Upper lobe of left lung (tissue), 4 donors: ENCODE results near the gene RCOR2.
A peak's percentile ranks its signal among the peaks of the same experiment; 100 is the strongest.

ENCODE experiments used
- POLR2A ChIP-seq, 4 donors: fragments of 450-650 bp; IDR thresholded peaks; one replicate each; pipeline ENCODE4 v1.5.1; 2016 to 2017; ENCODE audit warnings: antibody characterized with exemption in 4 of 4, mild to moderate bottlenecking in 2 of 4
- TF ChIP-seq, protein P1 (sequence below), 6 experiments: fragments of 450-650 bp in 4 of 6; fragments of 200-600 bp in 2 of 6; sonication (generic) in 2 of 6; IDR thresholded peaks; one replicate each; pipeline ENCODE4 v1.5.1; 2016 to 2019; ENCODE audit warnings: antibody characterized with exemption in 6 of 6

DNA sequence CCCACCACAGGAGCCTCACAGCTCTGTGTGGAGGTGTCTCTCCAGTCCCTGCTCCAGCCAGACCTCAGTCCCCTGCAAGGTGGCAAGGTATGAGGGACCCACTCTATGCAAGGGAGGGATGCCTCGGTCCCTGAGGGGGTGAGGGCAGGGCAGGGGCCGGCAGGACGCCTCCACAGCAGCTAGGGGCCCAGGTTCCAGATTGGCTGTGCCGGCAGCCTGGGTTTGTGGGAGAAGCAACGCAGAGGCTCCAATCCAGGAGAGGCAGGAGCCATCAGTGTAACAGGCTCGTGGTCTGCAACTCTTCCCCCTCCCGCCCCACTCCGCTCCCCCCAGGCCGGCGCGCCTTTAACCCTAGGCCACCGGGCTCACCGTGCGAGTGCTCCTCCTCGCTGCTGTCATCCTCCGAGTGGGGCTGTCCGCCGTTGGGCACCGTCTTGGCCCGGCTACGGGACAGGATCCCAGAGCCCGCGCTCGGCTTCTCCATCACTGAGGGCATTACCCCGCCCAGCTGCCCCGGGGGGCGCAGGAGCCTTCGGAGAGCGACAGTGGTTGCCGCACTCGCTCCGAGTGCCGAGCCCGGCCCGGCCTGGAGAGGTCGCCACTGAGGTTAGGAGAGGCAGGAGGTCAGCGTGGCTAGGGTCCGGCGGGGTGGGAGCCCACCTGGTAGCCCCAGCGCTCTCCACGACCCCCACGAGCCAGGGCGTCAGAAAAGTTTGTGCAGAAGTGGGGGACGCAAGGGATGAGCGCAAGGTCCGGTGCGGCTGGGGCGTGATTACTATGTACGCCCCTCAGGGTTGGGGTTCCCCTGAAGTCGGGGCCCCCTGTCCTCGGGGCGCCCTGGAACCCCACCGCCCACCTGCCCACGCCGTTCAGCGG is 765 bp downstream of the RCOR2 start:
- TF ChIP-seq, protein P1, sequence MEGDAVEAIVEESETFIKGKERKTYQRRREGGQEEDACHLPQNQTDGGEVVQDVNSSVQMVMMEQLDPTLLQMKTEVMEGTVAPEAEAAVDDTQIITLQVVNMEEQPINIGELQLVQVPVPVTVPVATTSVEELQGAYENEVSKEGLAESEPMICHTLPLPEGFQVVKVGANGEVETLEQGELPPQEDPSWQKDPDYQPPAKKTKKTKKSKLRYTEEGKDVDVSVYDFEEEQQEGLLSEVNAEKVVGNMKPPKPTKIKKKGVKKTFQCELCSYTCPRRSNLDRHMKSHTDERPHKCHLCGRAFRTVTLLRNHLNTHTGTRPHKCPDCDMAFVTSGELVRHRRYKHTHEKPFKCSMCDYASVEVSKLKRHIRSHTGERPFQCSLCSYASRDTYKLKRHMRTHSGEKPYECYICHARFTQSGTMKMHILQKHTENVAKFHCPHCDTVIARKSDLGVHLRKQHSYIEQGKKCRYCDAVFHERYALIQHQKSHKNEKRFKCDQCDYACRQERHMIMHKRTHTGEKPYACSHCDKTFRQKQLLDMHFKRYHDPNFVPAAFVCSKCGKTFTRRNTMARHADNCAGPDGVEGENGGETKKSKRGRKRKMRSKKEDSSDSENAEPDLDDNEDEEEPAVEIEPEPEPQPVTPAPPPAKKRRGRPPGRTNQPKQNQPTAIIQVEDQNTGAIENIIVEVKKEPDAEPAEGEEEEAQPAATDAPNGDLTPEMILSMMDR (IDR thresholded peaks at IDR 0.05): peak in 5 of 6 experiments; percentile 29 to 54 (median 35)
- no peak for TF ChIP-seq POLR2A (IDR thresholded peaks at IDR 0.05)
